Keratinocyte (primary cell): ENCODE measurements around the gene SMPD3. TPM values are rescaled to one million over a fixed set of nuclear protein-coding genes. Genes with fewer than 3 reads are reported as not detected.

Experiments used
- DNase-seq: peaks from one replicate; pipeline ENCODE4 v3.0.0-alpha.2; 2011; ENCODE audit warnings: low read depth, missing footprints, low spot score
- FAIRE-seq: peaks from 2 replicates; lab custom pipeline; 2011; peaks lifted over from hg19 to GRCh38; lab: Jason Lieb, UNC
- H2AFZ ChIP-seq: 2 replicates; pipeline ENCODE4 v1.6.0; 2012; ENCODE audit warnings: low read length, control low read depth, inconsistent platforms; ENCODE audit not compliant: control insufficient read depth
- H3K27ac ChIP-seq: 2 replicates; pipeline ENCODE4 v1.5.1; 2011; ENCODE audit warnings: low read length; ENCODE audit not compliant: control insufficient read depth, insufficient read depth
- H3K27me3 ChIP-seq: 3 replicates; pipeline ENCODE4 v1.6.0; 2011; ENCODE audit warnings: low read length; ENCODE audit not compliant: control insufficient read depth, insufficient read depth; ENCODE audit errors: extremely low read depth
- H3K36me3 ChIP-seq, 2 experiments: 2 replicates in 1 of 2; 3 replicates in 1 of 2; pipeline ENCODE4 v1.5.1; 2011; ENCODE audit warnings: low read length in 2 of 2, mild to moderate bottlenecking in 1 of 2; ENCODE audit not compliant: control insufficient read depth in 2 of 2, insufficient read depth in 2 of 2; ENCODE audit errors: extremely low read depth in 1 of 2
- H3K4me1 ChIP-seq: 3 replicates; pipeline ENCODE4 v1.5.1; 2011; ENCODE audit warnings: low read length; ENCODE audit not compliant: control insufficient read depth, insufficient read depth; ENCODE audit errors: extremely low read depth
- H3K4me2 ChIP-seq: 3 replicates; pipeline ENCODE4 v1.6.0; 2011; ENCODE audit warnings: low read depth, low read length; ENCODE audit not compliant: control insufficient read depth, insufficient read depth; ENCODE audit errors: extremely low read depth
- H3K4me3 ChIP-seq, 3 experiments: fragments of 200-600 bp in 1 of 3; sonication (generic) in 1 of 3; 2 replicates in 2 of 3; 3 replicates in 1 of 3; pipeline ENCODE4 v1.5.1; 2011 to 2016; ENCODE audit warnings: low read length in 3 of 3, mild to moderate bottlenecking in 3 of 3, control low read depth in 2 of 3, inconsistent platforms in 1 of 3, low read depth in 1 of 3, mixed read lengths in 1 of 3, mixed run types in 1 of 3, moderate library complexity in 1 of 3; ENCODE audit not compliant: control insufficient read depth in 2 of 3, insufficient read depth in 2 of 3; ENCODE audit errors: extremely low read depth in 1 of 3
- H3K79me2 ChIP-seq: 2 replicates; pipeline ENCODE4 v1.6.0; 2012; ENCODE audit warnings: low read length; ENCODE audit not compliant: control insufficient read depth, insufficient read depth
- H3K9ac ChIP-seq: 3 replicates; pipeline ENCODE4 v1.6.0; 2011; ENCODE audit warnings: low read length; ENCODE audit not compliant: control insufficient read depth, insufficient read depth; ENCODE audit errors: extremely low read depth
- H3K9me1 ChIP-seq: 3 replicates; pipeline ENCODE4 v1.6.0; 2011; ENCODE audit warnings: low read length; ENCODE audit not compliant: control insufficient read depth, insufficient read depth; ENCODE audit errors: extremely low read depth
- H3K9me3 ChIP-seq: 2 replicates; pipeline ENCODE4 v1.5.1; 2012; ENCODE audit warnings: low read depth, low read length; ENCODE audit not compliant: control insufficient read depth
- H4K20me1 ChIP-seq: 3 replicates; pipeline ENCODE4 v1.6.0; 2011; ENCODE audit warnings: low read length; ENCODE audit not compliant: control insufficient read depth, insufficient read depth; ENCODE audit errors: extremely low read depth
- CTCF ChIP-seq, 3 experiments: IDR thresholded peaks in 1 of 3; conservative IDR thresholded peaks in 1 of 3; optimal IDR thresholded peaks in 1 of 3; 2 replicates in 2 of 3; 3 replicates in 1 of 3; pipeline versions ENCODE3 to v1.5.1; 2011; ENCODE audit warnings: low read length in 3 of 3, mild to moderate bottlenecking in 3 of 3, moderate library complexity in 2 of 3, control low read depth in 1 of 3, inconsistent platforms in 1 of 3; ENCODE audit not compliant: insufficient read depth in 2 of 3; ENCODE audit errors: extremely low read depth in 1 of 3
- EZH2 ChIP-seq: IDR thresholded peaks from one replicate; pipeline ENCODE4 v1.6.1; 2012; ENCODE audit warnings: inconsistent platforms, mild to moderate bottlenecking, low read length, moderate library complexity
- dilution Hi-C: fragments of 300-500 bp; cut with MboI; formaldehyde crosslinking; loops from one replicate; pipeline ENCODE4 v1.7.0; 2020; ENCODE audit warnings: low sequenced_read_pairs; ENCODE audit not compliant: extremely low pct_ligation_motif_present
- polyA plus RNA-seq, 5 experiments: library from polyadenylated mRNA; depleted of rRNA in 3 of 5; stranded (reverse) in 3 of 5; stranded (forward) in 1 of 5; unstranded in 1 of 5; fragments of >200 nt; gene quantifications; 1 replicate in 1 of 5; 2 replicates in 3 of 5; 3 replicates in 1 of 5; pipeline versions ENCODE4 v1.2.1 to v1.2.3, GENCODE V29; 2011 to 2012; ENCODE audit warnings: missing spikeins in 2 of 5, low read depth in 1 of 5, low replicate concordance in 1 of 5

SMPD3 gene
- polyA plus RNA-seq, 1 donor (not counting 4 experiments of a cell fraction or from before 2014, with no cell fraction given) = 0.34 TPM

DNA sequence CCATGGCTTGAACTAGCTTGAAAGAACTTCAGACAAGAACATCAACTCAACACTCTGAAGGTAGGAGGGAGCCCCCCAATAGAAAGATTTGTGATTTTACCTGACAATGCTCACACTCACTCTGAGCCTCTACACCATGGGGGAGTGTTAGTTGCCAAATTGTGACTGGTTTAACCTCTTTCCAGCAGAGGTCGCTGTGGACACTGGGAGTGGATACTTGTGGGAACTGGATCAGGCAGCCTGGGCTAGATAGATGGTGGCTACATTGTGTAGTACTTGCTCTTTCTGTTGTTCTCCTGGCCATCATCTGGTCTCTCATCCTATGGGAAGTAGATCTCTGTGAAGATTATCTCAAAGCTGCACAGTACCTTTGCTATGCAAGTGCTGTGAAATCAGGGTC lies 2.9 kb downstream of the SMPD3 start:
- Histone ChIP-seq H3K36me3 (no peaks in the 10 kb centered on the region), H3K27me3 (peaks cover 36% of the 10 kb centered on the region), H3K4me3 (no peak overlapping the region), H4K20me1 (peaks cover 4% of the 10 kb centered on the region), H3K9me3 (no peaks in the 10 kb centered on the region), H3K9me1 (no peaks in the 10 kb centered on the region), H3K4me2 (no peak overlapping the region), H3K79me2 (no peaks in the 10 kb centered on the region), H3K9ac (no peak overlapping the region), H3K4me1 (peaks cover 4% of the 10 kb centered on the region), H2AFZ (no peak overlapping the region), H3K27ac (no peak overlapping the region)
- TF ChIP-seq CTCF (optimal IDR thresholded peaks at IDR 0.05 in 1 of 3, IDR thresholded peaks at IDR 0.05 in 1 of 3, conservative IDR thresholded peaks at IDR 0.05 in 1 of 3; ENCODE audit: extremely low read depth in 1 of 3, insufficient read depth in 2 of 3, low read length in 3 of 3) (peak; percentile 73 to 94 (median 90)), EZH2 (no peak)
- DNase-seq = peak; percentile 44
- dilution Hi-C loops = no loop called here
- peak; percentile 91 for FAIRE-seq

DNA sequence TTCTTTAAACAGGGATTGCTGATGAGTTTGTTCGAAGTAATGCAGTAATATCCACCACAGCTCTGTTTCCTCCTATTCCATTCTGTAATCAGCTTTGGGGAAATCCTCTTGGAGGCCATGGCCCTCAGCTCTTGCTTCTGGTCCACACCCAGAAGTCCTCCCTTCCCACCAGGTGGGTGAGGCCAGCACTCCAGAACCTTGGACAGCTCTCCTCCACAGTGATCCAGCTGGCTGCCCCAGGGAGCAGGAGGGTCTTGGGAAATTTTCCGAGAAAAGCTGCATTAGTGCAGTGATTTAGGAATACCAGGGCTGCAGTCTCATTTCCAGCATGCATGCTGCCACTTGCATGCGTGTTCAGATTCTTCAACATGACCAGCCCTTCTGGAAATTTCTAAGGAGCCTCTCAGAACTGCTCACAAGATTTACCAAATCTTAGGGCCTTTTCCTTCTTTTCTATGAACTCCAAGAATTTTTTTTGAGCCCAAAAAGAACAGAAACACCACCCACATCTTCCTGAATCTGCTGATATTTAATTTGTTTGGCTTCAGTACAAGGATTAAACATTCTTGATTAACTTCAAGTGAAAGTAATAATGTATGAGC lies 4.2 kb downstream of the SMPD3 start:
- Histone ChIP-seq H3K27me3 (peaks cover 36% of the 10 kb centered on the region), H3K9ac (no peak overlapping the region), H3K36me3 (no peaks in the 10 kb centered on the region), H2AFZ (no peak overlapping the region), H3K9me3 (no peaks in the 10 kb centered on the region), H4K20me1 (peaks cover 4% of the 10 kb centered on the region), H3K4me2 (no peak overlapping the region), H3K4me3 (no peak overlapping the region), H3K4me1 (peaks cover 4% of the 10 kb centered on the region), H3K27ac (no peak overlapping the region), H3K9me1 (no peaks in the 10 kb centered on the region), H3K79me2 (no peaks in the 10 kb centered on the region)
- TF ChIP-seq EZH2 (no peak), CTCF (optimal IDR thresholded peaks at IDR 0.05 in 1 of 3, IDR thresholded peaks at IDR 0.05 in 1 of 3, conservative IDR thresholded peaks at IDR 0.05 in 1 of 3; ENCODE audit: extremely low read depth in 1 of 3, insufficient read depth in 2 of 3, low read length in 3 of 3) (no peak)
- dilution Hi-C loops = no loop called here
- DNase-seq (no peak), FAIRE-seq (peak; percentile 20)
